PC-3 (cell line): ENCODE data around the gene MPZL1.

Experiments used
- EZH2 ChIP-seq: fragments of 300-600 bp; sonication (generic); IDR thresholded peaks from one replicate; pipeline ENCODE4 v1.6.1; 2017; ENCODE audit warnings: antibody characterized with exemption, mild to moderate bottlenecking, low read length; ENCODE audit not compliant: unreplicated experiment
- EZH2phosphoT487 ChIP-seq: fragments of 300-600 bp; sonication (generic); IDR thresholded peaks from 2 replicates; pipeline ENCODE4 v1.6.1; 2018; ENCODE audit warnings: mild to moderate bottlenecking, antibody characterized with exemption, low read length, borderline replicate concordance
- TF ChIP-seq, protein P1 (sequence below): fragments of 300-600 bp; sonication (generic); conservative IDR thresholded peaks from 2 replicates; pipeline ENCODE4 v1.5.1; 2017; ENCODE audit warnings: antibody characterized with exemption, low read depth, mild to moderate bottlenecking, low read length

DNA sequence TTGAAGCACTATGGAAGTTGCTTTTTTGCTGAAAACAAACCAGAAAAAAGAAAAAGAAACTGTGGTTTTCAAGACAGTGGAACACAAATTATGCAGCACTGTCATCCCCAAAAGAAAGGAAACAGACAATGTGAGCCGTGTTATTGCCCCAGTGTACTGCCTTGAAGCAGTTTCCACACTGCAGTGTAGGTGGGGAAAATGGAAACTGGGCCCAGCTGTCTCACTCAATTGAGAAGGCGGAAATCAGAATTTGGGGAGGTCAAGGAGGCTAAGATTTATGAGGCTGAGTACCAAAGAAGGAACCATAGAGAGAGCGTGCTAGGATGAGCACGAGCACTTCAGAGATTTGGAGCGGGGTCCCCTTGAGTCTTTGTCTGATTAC is 55.5 kb downstream of the MPZL1 start:
- TF ChIP-seq, protein P1, sequence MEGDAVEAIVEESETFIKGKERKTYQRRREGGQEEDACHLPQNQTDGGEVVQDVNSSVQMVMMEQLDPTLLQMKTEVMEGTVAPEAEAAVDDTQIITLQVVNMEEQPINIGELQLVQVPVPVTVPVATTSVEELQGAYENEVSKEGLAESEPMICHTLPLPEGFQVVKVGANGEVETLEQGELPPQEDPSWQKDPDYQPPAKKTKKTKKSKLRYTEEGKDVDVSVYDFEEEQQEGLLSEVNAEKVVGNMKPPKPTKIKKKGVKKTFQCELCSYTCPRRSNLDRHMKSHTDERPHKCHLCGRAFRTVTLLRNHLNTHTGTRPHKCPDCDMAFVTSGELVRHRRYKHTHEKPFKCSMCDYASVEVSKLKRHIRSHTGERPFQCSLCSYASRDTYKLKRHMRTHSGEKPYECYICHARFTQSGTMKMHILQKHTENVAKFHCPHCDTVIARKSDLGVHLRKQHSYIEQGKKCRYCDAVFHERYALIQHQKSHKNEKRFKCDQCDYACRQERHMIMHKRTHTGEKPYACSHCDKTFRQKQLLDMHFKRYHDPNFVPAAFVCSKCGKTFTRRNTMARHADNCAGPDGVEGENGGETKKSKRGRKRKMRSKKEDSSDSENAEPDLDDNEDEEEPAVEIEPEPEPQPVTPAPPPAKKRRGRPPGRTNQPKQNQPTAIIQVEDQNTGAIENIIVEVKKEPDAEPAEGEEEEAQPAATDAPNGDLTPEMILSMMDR: no peak
- no peak for TF ChIP-seq EZH2
- no peak for TF ChIP-seq EZH2phosphoT487
